NCI-H446 (cell line): Measurements from ENCODE around the gene RPS5.
"Not testable (repeated sequence)": the region's sequence is repeated elsewhere in the genome, so short reads cannot be mapped to it uniquely, and the experiment has no call there.

Experiments used
- DNase-seq, 2 experiments: peaks; one replicate each; lab custom pipeline; 2025; lab: John Stamatoyannopoulos, UW

The RPS5 gene

DNA sequence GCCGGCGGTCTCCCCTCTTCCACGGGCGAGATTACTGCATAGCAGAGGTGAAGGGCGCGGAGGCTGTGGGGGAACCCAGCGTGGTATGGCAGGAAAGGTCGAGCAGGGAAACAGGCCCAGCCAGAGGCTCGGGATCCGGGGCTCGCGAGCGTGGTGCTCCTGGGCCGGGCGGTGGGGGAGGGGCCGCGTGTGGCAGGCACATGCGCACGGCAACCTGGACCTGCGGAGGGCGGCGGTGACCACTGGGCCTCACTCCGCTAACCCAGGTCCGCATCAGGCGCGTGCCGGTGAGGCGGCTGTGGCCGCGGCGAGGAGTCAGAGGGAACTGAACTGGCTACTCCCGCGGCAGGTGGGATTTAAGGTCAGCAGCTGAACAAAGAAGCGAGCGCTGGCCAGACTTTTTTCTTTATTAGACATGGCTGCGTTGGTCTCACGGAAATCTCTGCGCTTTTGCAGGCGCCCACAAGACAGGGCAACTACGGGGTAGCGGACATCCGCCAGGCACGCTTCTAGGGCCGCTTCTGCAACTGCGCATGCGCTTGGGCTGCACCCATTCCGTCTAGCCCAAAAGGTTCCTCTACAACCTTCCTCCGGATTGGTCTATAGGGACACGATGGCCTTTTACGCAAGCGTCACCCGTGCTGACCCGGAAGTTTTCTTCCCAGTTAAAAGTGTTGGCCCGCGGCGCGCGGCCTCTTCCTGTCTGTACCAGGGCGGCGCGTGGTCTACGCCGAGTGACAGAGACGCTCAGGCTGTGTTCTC is at the start of gene RPS5:
Gene RPS5, plus strand, starts transcription at position 694 of the 762 bp plus-strand sequence. CDS start 869 bp downstream, outside the sequence.
- DNase-seq = peak; percentile 97 to 99

DNA sequence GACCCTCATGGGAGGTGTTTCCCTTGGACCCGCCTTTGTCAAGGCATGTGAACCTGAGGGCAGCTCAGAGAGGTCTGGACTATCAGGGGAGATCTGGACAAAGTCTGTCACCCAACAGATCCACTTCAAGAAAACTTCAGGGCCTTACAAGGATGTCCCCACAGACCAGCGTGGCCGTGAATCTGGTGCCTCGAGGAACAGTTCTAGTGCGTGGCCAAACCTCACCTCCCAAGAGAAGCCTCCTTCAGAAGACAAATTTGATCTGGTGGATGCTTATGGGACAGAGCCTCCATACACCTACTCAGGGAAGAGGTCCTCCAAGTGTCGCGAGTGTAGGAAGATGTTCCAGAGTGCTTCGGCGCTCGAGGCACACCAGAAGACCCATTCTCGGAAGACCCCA is 48.7 kb upstream of the RPS5 start:
- DNase-seq = no peak

DNA sequence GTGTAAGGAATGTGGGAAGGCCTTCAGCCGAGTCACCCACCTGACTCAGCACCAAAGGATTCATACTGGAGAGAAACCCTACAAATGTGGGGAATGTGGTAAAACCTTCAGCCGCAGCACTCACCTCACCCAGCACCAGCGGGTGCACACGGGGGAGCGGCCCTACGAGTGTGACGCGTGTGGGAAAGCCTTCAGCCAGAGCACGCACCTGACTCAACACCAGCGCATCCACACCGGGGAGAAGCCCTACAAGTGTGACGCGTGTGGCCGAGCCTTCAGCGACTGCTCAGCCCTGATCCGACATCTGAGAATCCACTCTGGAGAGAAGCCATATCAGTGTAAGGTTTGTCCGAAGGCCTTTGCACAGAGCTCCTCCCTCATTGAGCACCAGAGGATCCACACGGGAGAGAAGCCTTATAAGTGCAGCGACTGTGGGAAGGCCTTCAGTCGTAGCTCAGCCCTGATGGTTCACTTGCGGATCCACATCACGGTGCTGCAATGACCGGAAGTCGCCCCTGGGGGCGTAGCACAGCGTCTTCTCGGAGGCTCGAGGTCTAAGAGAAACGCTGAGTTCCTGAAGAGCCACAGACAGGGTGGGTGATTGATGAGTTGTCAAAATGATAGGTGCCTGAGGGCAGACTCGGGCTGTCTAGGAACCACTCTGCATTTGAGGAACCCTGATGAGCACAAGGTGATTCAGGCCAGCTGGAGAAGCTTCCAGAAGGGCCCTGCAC is 48.1 kb upstream of the RPS5 start:
- no peak for DNase-seq

DNA sequence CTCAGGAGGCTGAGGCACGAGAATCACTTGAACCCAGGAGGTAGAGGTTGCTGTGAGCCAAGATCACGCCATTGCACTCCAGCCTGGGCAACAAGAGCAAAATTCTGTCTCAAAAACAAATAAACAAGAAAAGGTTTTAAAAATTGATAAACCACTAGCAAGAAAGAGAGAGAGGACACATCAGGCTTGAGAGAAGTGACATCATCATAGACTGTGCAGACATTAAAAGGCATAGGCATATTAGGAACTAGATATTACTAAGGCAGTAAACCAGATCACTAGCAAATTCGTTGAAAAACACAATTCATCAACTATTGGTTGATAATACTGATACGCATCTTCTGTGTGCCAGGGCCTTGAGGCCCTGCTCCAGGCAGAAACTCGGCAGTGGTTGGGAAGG is 41.5 kb upstream of the RPS5 start:
- DNase-seq = no peak

- peak; percentile 51 to 85 for DNase-seq
Observed at GRCh38 chr19:58346961-58347929, 39.8 kb upstream of the RPS5 start.

DNA sequence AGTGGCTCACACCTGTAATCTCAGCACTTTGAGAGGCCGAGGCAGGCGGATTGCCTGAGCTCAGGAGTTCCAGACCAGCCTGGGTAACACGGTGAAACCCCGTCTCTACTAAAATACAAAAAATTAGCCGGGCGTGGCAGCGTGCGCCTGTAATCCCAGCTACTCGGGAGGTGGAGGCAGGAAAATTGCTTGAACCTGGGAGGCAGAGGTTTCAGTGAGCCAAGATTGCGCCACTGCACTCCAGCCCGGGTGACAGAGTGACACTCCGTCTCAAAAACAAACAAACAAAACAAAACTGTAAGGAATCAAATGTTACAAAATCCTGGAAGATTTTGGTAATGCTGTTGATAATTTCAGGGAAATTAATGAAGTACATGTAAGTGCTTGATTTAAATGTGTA is 39.0 kb upstream of the RPS5 start:
- DNase-seq = not testable (repeated sequence)

DNA sequence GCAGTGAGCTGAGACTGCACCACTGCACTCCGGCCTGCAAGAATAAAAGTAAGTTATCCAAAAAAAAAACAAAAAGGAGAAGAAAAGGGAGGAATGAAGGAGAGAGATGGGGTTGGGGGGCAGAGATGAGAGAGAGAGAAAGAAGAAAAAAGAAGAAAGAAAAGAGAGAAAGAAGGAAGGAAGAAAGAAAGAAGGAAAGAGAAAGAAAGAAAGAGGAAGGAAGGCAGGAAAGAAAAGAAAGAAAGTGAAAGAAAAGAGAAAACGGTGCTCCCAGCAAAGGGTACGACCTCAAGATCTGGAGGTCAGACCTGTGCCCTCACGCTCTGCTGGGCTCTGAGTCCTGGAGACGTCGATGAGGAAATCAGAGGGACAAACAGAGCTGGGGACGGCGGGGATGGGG is 37.5 kb upstream of the RPS5 start:
- no peak for DNase-seq

- no peak for DNase-seq
Observed at GRCh38 chr19:58350001-58350861, 36.8 kb upstream of the RPS5 start.

DNA sequence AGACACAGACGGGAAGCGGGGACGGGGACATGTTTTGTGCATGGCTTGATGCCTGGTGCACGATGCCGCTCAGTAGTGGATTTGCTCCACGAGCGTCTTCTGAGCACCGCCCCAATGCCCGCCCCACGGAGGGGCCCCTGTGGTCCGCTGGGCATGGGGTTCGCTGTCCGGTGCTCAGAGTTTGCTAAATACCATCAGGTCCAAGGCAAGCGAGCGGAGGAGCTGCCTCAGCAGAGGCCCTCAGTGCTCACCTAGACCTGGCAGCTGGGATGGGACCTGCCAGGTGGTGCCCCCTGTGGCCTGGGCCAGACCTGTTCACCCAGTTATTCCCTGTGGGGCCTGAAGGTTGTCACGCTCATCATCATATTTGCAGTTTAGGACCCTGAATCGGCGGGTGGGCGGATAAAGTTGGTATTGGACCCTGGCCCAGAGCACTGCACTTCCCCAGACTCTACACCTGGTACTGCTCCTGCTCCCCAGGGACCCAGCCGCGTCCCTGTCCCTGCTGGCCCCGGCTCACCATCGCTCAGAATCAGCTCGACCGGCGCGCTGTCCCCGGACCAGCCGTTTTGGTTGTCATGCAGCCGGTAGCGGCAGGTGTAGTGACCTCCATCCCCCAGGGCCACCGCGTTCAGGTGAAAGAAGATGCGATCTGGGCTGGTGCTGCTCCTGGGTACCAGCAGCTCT is 36.1 kb upstream of the RPS5 start:
- DNase-seq = no peak

DNA sequence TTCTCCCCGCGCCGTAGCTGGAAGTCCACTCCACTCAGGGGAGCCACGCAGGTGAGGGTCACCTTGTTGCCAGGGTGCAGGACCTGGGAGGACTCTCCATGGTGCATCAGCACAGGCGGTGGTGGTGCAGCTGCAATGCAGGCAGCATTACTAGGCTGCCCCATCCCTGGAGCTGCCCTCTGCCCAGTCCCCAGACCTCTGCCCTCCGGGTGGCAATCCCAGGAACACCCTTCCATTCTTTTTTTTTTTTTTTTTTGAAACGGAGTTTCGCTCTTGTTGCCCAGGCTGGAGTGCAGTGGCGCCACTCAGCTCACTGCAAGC is 35.6 kb upstream of the RPS5 start:
- no peak for DNase-seq

DNA sequence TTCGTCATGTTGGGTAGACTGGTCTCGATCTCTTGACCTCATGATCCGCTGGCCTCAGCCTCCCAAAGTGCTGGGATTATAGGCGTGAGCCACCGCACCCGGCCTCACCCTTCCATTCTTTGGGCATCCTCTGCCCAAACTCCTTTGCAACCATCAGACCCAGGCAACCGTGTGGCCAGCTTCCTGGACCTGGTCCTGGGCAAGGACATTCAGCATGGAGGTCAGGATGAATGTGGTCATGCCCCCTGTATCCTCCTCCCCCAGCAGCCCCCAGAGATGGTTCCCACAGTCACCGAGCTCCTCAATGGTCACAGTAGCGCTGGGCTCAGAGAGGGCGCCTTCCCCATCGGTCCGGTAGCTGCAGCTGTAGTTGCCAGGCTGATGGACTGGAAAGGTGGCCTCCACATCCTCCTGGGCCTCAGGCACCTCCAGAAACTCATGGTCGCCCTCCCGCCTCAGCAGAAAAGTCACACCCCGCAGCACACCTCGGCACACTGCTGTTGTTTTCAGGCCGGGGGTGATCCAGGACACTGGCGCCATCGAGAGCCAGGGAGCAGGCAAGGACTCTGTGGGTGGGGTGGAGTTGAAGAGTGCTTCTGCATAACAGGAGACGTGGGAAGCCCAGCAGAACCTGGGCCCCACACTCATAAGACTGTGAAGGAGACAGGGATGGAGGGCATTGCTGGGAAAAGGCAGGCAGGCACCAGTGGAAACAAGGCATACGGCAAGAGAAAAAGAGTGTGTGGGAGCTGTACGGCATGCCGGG is 34.9 kb upstream of the RPS5 start:
- no peak for DNase-seq

DNA sequence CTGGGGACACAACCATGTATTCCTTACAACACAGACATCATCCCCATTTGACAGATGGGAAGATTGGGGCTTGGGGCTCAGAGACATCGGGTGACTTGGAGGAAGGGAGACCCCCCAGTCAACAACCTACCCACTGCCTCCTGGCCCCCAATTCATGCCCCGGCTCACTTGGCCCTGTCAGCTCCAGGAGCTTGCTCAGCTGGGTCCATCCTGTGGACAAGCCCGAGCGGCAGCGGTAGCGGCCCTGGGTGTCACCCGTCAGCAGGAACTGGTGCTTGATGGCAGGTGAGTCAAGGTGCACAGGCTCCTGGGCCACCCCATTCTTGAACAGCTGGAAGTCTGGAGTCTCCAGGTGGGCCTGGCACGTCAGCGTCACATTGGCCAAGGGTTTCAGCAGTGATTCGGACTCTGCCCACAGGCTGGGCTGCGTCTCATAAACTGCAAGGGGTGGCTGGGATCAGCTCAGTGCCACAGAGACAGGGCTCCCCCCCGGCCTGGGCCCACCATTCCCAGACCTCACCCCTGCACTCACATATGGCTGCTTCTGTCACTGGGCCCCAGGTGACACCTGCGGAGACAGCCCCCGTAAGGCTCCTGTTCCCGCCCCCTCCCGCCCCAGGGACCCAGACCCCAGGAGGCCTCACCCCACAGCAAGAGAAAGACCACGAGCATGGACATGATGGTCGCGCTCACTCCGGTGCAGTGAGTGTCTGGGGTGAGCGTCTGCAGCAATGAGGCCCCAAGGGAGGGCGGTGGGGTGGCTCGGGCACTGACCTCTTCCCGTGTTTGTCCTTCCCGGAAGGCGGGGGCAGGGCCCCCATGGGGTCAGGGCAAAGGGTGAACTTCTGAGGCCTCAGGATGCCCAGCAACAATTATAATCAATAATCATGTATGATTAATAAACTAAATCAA is 34.1 kb upstream of the RPS5 start, which contains the start of gene A1BG:
Gene A1BG, minus strand, starts transcription at position 733 of the 912 bp plus-strand sequence. Its CDS starts 55 bp downstream, at position 678.
- no peak for DNase-seq

GRCh38 chr19:58353717-58354477 is 33.2 kb upstream of the RPS5 start:
- DNase-seq = no peak

- no peak for DNase-seq
Observed at GRCh38 chr19:58354478-58355030, 32.5 kb upstream of the RPS5 start.

- DNase-seq = no peak
Observed at GRCh38 chr19:58355215-58355796, 31.8 kb upstream of the RPS5 start.

DNA sequence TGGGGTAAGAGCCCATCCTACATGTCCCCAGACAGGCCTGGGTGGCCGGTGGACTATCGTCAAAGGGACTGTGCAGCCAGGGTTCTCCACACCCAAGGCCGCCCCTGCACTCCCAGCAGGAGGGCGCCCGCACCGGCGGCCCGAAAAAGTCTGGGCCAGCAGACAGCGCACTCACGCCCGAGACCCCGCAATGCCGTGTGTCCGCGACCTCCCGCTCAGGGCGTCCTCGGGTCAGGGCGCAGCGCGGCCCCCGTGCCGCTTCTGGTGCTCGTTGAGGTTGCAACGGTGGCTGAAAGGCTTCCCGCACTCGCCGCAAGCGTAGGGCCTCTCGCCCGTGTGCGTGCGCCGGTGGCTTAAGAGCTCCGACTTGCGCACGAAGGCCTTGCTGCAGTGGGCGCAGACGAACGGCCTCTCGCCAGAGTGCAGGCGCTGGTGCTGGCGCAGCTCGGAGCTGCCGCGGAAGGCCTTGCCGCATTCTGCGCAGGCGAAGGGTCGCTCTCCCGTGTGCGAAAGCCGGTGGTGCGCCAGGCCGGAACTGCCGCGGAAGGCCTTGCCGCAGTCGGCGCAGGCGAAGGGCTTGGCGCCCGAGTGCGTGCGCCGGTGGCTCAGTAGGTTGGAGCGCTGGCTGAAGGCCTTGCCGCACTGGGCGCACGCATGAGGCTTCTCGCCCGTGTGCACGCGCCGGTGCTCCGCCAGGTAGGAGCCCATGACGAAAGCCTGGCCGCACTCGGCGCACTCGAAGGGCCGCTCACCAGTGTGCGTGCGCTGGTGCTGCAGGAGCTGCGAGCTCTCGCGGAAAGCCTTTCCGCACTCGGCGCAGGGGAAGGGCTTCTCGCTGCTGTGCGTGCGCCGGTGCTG is 30.9 kb upstream of the RPS5 start:
- no peak for DNase-seq
